LNCaP clone FGC (cell line): ENCODE measurements around the gene DSPP.

Source experiments
- DNase-seq: peaks from one replicate; pipeline ENCODE4 v3.0.0-alpha.2; 2011; ENCODE audit warnings: low read depth
- H3K4me3 ChIP-seq: 2 replicates; pipeline ENCODE4 v1.5.1; 2011; ENCODE audit warnings: mild to moderate bottlenecking, low read depth, low read length, control low read depth
- CTCF ChIP-seq: IDR thresholded peaks from 2 replicates; pipeline ENCODE4 v1.5.1; 2012; ENCODE audit warnings: mild to moderate bottlenecking; ENCODE audit not compliant: control insufficient read depth, insufficient read depth; ENCODE audit errors: extremely low read depth

Gene DSPP

GRCh38 chr4:87592124-87592523 is 16.2 kb upstream of the DSPP start:
- DNase-seq: no peak
- no peak for TF ChIP-seq CTCF
- no peak overlapping the region for H3K4me3 ChIP-seq

GRCh38 chr4:87601361-87601760 is 7.0 kb upstream of the DSPP start:
- H3K4me3 ChIP-seq: no peak overlapping the region
- no peak for DNase-seq
- no peak for TF ChIP-seq CTCF

- no peak for DNase-seq
- no peak overlapping the region for H3K4me3 ChIP-seq
- TF ChIP-seq CTCF: no peak
Measured at GRCh38 chr4:87614292-87614890, 6.1 kb downstream of the DSPP start.

- DNase-seq: no peak
- TF ChIP-seq CTCF: no peak
- H3K4me3 ChIP-seq: no peak overlapping the region
Measured at GRCh38 chr4:87616268-87616667, 7.9 kb downstream of the DSPP start.

- H3K4me3 ChIP-seq: no peak overlapping the region
- TF ChIP-seq CTCF: no peak
- no peak for DNase-seq
Measured at GRCh38 chr4:87620086-87620485, 11.8 kb downstream of the DSPP start.

- no peak for TF ChIP-seq CTCF
- DNase-seq: no peak
- H3K4me3 ChIP-seq: no peak overlapping the region
Measured at GRCh38 chr4:87620491-87620890, 12.2 kb downstream of the DSPP start.

- no peak overlapping the region for H3K4me3 ChIP-seq
- TF ChIP-seq CTCF: no peak
- no peak for DNase-seq
Measured at GRCh38 chr4:87622303-87622702, 14.0 kb downstream of the DSPP start.
